GM21723 (cell line): ENCODE data around the gene STARD13.

ENCODE experiments used
- ATAC-seq: cut with Tn5 transposase; IDR thresholded peaks from one replicate; pipeline ENCODE4 v1.9.1; 2021; ENCODE audit warnings: mild to moderate bottlenecking, moderate library complexity; ENCODE audit not compliant: unreplicated experiment

The STARD13 gene

GRCh38 chr13:33206425-33206824 is 79.1 kb downstream of the STARD13 start:
- ATAC-seq = no peak

GRCh38 chr13:33205804-33206221 is 79.7 kb downstream of the STARD13 start:
- ATAC-seq = peak; percentile 65

GRCh38 chr13:33205224-33205623 is 80.3 kb downstream of the STARD13 start:
- no peak for ATAC-seq

DNA sequence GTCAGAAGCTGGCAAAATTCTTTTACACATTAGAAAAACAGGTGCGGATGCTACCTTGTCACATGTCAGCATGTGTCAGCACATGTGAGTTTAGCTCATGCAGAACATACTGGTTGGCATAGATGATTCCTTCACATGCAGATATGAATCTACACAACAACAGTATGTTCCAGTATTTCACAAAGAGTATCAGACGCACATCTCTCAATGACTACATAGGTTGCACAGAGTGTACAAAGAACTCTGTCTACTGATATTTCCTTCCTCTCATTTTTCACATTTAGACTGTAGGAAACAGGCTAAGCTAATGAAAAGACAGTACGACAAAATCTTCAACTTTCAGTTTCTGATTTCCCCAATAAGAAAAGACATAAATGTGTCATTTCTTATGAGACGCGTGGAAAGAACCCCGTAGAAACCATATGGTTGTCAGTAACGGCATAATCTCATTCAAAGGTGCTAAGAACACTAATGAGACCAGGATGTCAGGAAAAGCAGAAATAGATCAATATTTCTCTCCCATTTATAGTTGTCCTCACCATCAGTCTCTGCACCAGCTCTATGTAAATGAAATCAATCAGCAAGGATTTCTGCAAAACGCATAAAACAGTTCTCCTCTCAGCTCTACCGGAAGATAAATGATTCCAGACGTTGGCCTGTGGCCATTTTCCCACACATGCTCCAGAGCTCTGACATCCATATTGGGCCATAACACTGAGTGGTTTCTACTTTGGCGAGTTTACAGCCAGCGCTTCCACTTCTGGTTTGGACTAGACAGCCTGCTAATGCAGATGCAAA is 81.2 kb downstream of the STARD13 start:
- no peak for ATAC-seq

- ATAC-seq = no peak
Measured at GRCh38 chr13:33202644-33203169, 82.8 kb downstream of the STARD13 start.

GRCh38 chr13:33201659-33202058 is 83.9 kb downstream of the STARD13 start:
- ATAC-seq = no peak

DNA sequence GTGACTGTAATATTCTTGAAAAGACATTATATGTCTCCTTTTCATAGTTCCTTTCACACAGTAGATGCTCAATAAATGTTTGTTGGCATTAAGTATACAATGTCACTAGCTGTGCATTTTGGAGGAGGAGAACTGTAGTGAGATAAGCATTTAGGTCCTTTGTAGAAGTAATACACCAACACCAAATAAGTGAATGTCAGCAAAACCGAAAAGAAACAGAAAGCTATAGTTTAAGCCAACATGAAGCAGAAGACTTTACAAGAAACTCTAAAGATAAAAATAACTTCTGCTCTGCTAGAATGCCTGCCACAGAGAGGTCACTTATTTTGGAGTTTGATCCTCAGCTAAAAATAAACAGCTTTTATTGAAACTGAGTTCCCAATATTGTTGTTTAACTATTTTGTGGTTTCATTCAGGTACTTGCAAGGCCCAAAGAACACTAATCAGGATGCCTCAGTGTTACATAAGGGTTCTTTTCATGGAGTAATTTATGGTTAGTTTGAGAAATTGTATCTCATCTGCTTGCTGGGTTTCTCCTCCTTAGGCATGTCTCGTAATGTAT is 86.2 kb downstream of the STARD13 start:
- no peak for ATAC-seq

- ATAC-seq = no peak
Measured at GRCh38 chr13:33197541-33197971, 88.0 kb downstream of the STARD13 start.

GRCh38 chr13:33196767-33197166 is 88.8 kb downstream of the STARD13 start:
- no peak for ATAC-seq

GRCh38 chr13:33195693-33196464 is 89.7 kb downstream of the STARD13 start:
- no peak for ATAC-seq

DNA sequence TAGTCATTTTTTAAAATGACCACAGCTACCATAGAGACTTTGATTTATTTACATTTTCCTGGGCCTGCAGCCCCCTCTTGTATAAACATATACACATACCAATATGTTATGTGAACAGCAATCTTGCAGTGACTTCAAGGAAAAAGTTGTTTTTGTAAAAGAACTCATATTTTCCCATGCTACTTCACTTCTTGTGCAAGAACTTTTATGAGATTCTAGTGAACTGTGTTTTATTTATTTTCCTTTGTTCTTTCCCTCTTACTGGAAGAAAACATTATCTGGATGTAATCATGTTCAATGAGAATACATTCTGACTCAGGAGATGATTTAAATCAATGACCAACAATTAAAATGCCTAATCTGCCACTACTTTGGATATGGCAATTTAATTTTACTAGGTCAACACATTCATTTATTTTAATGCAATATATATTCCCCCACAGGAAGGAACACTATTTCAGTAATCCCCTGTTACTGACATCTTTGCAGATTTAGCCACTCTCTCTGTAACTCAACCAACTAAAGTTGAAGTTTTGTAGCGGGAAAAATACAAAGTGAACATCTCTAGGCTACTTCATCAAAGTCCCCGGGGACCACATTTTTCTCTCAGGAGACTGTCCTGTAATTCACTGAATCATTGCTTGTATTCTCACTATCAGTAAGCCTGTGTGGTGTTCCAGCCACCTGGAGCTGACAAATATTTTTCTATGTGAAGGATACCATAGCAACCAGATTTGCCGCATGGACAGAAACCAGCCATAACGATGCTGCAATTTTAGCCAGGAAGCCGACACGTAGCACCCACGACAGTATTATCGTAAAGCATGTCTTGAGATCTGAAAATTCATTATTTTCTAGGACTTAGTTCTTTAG is 90.5 kb downstream of the STARD13 start:
- peak; percentile 84 for ATAC-seq

DNA sequence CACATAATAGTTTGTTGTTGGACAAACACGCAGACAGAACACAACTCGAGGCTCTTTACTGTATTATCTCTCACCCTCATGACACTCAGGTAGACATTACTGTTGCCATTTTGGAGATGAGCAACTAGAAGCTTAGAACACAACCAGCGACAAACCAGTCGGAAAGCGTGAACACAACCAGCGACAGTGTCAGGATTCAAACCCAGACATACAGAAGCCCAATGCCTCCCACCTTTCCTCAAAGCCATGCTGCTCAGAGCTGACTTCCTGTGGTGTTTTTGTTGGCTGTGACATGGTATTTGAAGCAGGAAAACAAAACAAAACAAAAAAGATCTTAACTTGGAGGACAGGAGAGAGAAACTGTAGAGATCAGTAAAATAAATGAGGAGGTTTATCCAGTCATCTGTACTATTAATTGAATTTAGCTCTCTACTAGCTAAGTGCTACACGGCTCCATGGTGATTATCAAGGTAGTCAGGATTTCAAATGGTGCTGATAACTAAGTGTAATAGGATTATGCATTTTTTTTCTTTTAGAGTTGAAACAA is 92.1 kb downstream of the STARD13 start:
- no peak for ATAC-seq

DNA sequence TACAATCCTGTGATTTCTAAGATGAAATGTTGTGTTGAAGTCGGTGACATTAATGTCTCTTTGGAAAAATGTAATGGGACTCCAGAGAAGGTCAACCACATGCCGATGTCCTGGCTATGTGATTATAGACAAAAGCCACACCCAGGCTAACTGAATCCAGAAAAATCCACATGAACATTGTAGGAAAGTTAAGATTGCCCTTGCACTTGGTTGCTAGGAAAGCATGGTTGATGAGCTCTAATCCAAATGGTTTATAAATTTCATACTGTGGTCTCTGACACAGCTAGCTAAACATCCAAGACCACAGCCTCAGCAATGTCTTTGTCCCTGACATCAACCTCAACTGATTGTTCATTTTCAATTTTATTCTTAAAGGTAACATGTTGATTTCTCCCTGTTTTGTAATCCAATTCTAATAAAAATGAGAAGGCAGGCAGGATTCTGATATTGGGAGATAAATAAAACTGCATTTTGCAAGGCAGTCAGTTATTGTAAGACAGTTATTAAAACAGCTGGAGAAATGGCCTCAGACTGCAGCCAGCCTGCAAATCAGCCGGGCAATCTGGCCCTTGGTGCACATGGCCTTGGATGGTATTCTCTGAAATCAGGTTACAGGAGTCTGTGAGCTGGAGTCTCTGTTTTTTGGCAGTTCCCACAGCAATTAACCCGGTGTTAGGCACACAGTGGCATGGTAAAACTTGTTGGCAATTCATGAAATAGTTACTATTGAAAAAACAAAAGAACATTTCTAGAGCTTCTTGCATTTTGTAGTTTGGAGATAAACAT is 93.9 kb downstream of the STARD13 start:
- no peak for ATAC-seq

DNA sequence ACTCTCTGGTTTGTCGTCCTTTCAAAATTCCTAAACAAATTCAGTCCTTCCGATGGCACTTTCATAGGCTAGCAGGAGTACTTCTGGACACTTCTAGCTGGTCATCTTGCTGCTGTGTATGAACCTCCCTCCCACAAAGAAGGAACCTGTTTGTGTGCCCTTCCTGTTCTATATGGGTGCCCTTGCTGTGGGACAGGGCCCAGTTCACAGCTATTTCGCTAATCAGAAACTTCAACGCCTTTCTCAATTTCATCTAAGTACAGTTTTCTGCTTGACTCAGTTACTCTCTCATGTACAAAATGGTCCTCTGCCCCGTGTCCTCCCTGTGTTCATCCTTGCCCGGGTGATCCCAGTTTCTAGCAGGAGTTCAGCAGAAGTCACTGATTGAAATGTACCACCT is 96.1 kb downstream of the STARD13 start:
- ATAC-seq = no peak

DNA sequence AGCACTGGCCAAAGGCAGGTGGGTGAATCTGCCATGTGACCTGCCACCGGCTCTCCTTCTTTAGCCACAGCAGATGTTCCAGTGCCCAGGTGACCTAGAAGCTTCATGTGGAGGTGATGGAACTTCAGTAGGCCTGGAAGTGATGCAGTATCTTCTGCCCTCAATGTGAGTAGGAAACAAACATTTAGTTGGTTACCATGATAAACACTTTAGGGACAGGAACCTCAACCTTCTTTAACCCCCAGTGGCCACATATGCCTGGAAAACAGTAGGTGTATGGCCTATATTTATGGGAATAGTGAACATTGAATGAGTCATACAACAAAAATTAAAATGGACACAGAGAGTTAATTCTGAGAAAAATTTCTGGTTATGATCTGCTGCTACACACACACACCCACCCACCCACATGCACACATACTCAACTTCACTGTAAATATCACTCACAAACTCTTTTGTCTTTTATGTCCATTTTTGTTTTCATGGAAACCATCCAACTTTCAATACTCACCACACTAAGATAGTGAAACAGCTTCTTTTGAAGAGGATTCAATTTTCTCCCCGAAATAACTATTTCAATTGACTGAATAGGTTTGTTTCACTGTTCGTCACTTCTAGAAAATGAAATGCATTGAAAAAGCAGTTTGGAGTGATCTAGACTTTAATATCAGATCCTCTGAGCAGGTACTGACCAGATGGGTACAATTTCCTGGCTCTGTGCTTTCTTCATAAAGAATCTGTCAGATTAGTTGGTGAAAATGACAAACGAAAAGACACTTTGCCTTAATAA is 97.3 kb downstream of the STARD13 start:
- ATAC-seq = peak; percentile 70

- no peak for ATAC-seq
Measured at GRCh38 chr13:33186861-33187291, 98.7 kb downstream of the STARD13 start.

GRCh38 chr13:33185853-33186252 is 99.7 kb downstream of the STARD13 start:
- no peak for ATAC-seq

GRCh38 chr13:33184530-33184929 is 101.0 kb downstream of the STARD13 start:
- no peak for ATAC-seq

- ATAC-seq = no peak
Measured at GRCh38 chr13:33184112-33184490, 101.5 kb downstream of the STARD13 start.
